Loucy (cell line): Measurements from ENCODE around the gene FARS2.

Source experiments
- H2AFZ ChIP-seq: fragments of 200-600 bp; sonication (generic); 2 replicates; pipeline ENCODE4 v1.6.0; 2016; ENCODE audit warnings: antibody characterized with exemption, mild to moderate bottlenecking, low read length, moderate library complexity
- H3F3A ChIP-seq: fragments of 200-600 bp; 2 replicates; pipeline ENCODE4 v1.6.0; 2016; ENCODE audit warnings: antibody characterized with exemption, low read depth, mild to moderate bottlenecking
- H3K27me3 ChIP-seq: fragments of 200-600 bp; sonication (generic); 2 replicates; pipeline ENCODE4 v1.6.1; 2014; ENCODE audit warnings: low read length, mild to moderate bottlenecking; ENCODE audit not compliant: insufficient read depth, poor library complexity, severe bottlenecking
- H3K36me3 ChIP-seq: fragments of 200-600 bp; sonication (generic); 2 replicates; pipeline ENCODE4 v1.6.1; 2016; ENCODE audit warnings: low read length; ENCODE audit not compliant: insufficient read depth
- H3K4me1 ChIP-seq: fragments of 200-600 bp; sonication (generic); 2 replicates; pipeline ENCODE4 v1.5.1; 2014; ENCODE audit warnings: low read length, mild to moderate bottlenecking; ENCODE audit not compliant: insufficient read depth, poor library complexity, severe bottlenecking
- H3K4me2 ChIP-seq: fragments of 200-600 bp; sonication (generic); 2 replicates; pipeline ENCODE4 v1.6.0; 2014; ENCODE audit warnings: antibody characterized with exemption, low read length, low read depth, mild to moderate bottlenecking; ENCODE audit not compliant: poor library complexity, severe bottlenecking
- H3K4me3 ChIP-seq: fragments of 200-600 bp; sonication (generic); 2 replicates; pipeline ENCODE4 v1.5.1; 2014; ENCODE audit warnings: low read length, mild to moderate bottlenecking, mixed read lengths; ENCODE audit not compliant: poor library complexity, severe bottlenecking
- H3K79me2 ChIP-seq: fragments of 200-600 bp; sonication (generic); 2 replicates; pipeline ENCODE4 v1.6.1; 2014; ENCODE audit warnings: low read length; ENCODE audit not compliant: insufficient read depth
- H3K9ac ChIP-seq: fragments of 200-600 bp; sonication (generic); 2 replicates; pipeline ENCODE4 v1.6.0; 2014; ENCODE audit warnings: mild to moderate bottlenecking, low read depth, low read length, moderate library complexity; ENCODE audit not compliant: poor library complexity, severe bottlenecking
- H3K9me2 ChIP-seq: fragments of 200-600 bp; sonication (generic); replicated peaks from 2 replicates; pipeline ENCODE4 v1.6.1; 2016; ENCODE audit warnings: low read depth, low read length, mixed read lengths
- H3K9me3 ChIP-seq: fragments of 200-600 bp; sonication (generic); 2 replicates; pipeline ENCODE4 v1.6.1; 2014; ENCODE audit warnings: mild to moderate bottlenecking, antibody characterized with exemption, low read length, low read depth; ENCODE audit not compliant: insufficient read depth
- H4K20me1 ChIP-seq: fragments of 200-600 bp; sonication (generic); 2 replicates; pipeline ENCODE4 v1.6.0; 2014; ENCODE audit warnings: antibody characterized with exemption, low read length, mild to moderate bottlenecking; ENCODE audit not compliant: insufficient read depth, poor library complexity, severe bottlenecking
- CTCF ChIP-seq: fragments of 200-600 bp; sonication (generic); conservative IDR thresholded peaks from 2 replicates; pipeline ENCODE4 v1.5.1; 2014; ENCODE audit warnings: mild to moderate bottlenecking, antibody characterized with exemption, low read length
- EZH2phosphoT487 ChIP-seq: fragments of 200-600 bp; IDR thresholded peaks from 2 replicates; pipeline ENCODE4 v1.6.1; 2018; ENCODE audit warnings: antibody characterized with exemption, mild to moderate bottlenecking, moderate library complexity, borderline replicate concordance

FARS2 gene

GRCh38 chr6:5529015-5529414, 267.7 kb downstream of the FARS2 start:
- Histone ChIP-seq H3K9ac (no peak overlapping the region), H3K9me2 (no peaks in the 10 kb centered on the region)
- TF ChIP-seq CTCF = no peak
- no peak for TF ChIP-seq EZH2phosphoT487

GRCh38 chr6:5529733-5530132, 268.4 kb downstream of the FARS2 start:
- TF ChIP-seq EZH2phosphoT487 (no peak), CTCF (no peak)
- peaks cover 19% of the 10 kb centered on the region for H3K4me1 ChIP-seq
- H3K4me2 ChIP-seq = no peak overlapping the region
- no peaks in the 10 kb centered on the region for H3K79me2 ChIP-seq
- no peaks in the 10 kb centered on the region for H3K36me3 ChIP-seq
- no peak overlapping the region for H3K4me3 ChIP-seq
- no peaks in the 10 kb centered on the region for H4K20me1 ChIP-seq
- H2AFZ ChIP-seq = no peak overlapping the region
- no peaks in the 10 kb centered on the region for H3F3A ChIP-seq
- H3K9ac ChIP-seq = no peak overlapping the region
- H3K9me3 ChIP-seq = no peaks in the 10 kb centered on the region
- no peaks in the 10 kb centered on the region for H3K27me3 ChIP-seq
- no peaks in the 10 kb centered on the region for H3K9me2 ChIP-seq

More at GRCh38 chr6:5529015-5529414, 267.7 kb downstream of the FARS2 start:
- H4K20me1 ChIP-seq = no peaks in the 10 kb centered on the region
- H3K27me3 ChIP-seq = no peaks in the 10 kb centered on the region
- H3K9me3 ChIP-seq = no peaks in the 10 kb centered on the region
- no peak overlapping the region for H2AFZ ChIP-seq
- H3K4me2 ChIP-seq = no peak overlapping the region
- no peaks in the 10 kb centered on the region for H3K36me3 ChIP-seq
- H3K79me2 ChIP-seq = no peaks in the 10 kb centered on the region
- H3K4me3 ChIP-seq = no peak overlapping the region
- H3K4me1 ChIP-seq = peaks cover 13% of the 10 kb centered on the region
- no peaks in the 10 kb centered on the region for H3F3A ChIP-seq

- no peaks in the 10 kb centered on the region for H3K36me3 ChIP-seq
- H3K27me3 ChIP-seq = no peaks in the 10 kb centered on the region
- peaks cover 19% of the 10 kb centered on the region for H3K4me1 ChIP-seq
- H3K9ac ChIP-seq = no peak overlapping the region
- H3K4me2 ChIP-seq = no peak overlapping the region
- H3K4me3 ChIP-seq = no peak overlapping the region
- H2AFZ ChIP-seq = no peak overlapping the region
- no peak for TF ChIP-seq CTCF
- TF ChIP-seq EZH2phosphoT487 = no peak
- H3F3A ChIP-seq = no peaks in the 10 kb centered on the region
- no peaks in the 10 kb centered on the region for H3K9me2 ChIP-seq
- H3K79me2 ChIP-seq = no peaks in the 10 kb centered on the region
- H4K20me1 ChIP-seq = no peaks in the 10 kb centered on the region
- H3K9me3 ChIP-seq = no peaks in the 10 kb centered on the region
These were observed 269.8 kb downstream of the FARS2 start for GRCh38 chr6:5531161-5531560.
